ENCODE results near the gene MARK2. TPM values are rescaled to one million over a fixed set of nuclear protein-coding genes. Genes with fewer than 3 reads are reported as not detected.

Gene MARK2
- total RNA-seq, 1 experiment from 2014 or later = 39.8 TPM

GRCh38 chr11:63850920-63851319 lies 12.0 kb downstream of the MARK2 start:
- Histone ChIP-seq H3K36me3 (ENCODE audit: control insufficient read depth in 1 of 2, insufficient read depth in 2 of 2, low read length in 2 of 2) (no peaks in the 10 kb centered on the region; a peak in 1 of 4 replicates), H2AFZ (ENCODE audit: low read depth, low read length, poor library complexity, severe bottlenecking) (no peak overlapping the region), H3K4me2 (ENCODE audit: low read length) (no peak overlapping the region), H3K4me3 (replicated peaks in 1 of 2; ENCODE audit: low read depth in 1 of 2, low read length in 2 of 2) (no peak overlapping the region), H3K9ac (ENCODE audit: low read length) (no peak overlapping the region), H3K9me3 (ENCODE audit: control insufficient read depth in 1 of 2, insufficient read depth in 1 of 2, low read depth in 1 of 2, low read length in 2 of 2) (no peaks in the 10 kb centered on the region), H3K27me3 (ENCODE audit: insufficient read depth, low read length) (no peaks in the 10 kb centered on the region), H3K27ac (ENCODE audit: low read depth, low read length) (no peak overlapping the region), H3K79me2 (ENCODE audit: insufficient read depth, low read length) (peaks cover 91% of the 10 kb centered on the region), H3K4me1 (ENCODE audit: control insufficient read depth in 1 of 2, insufficient read depth in 2 of 2, low read length in 2 of 2) (peaks cover 16 to 22% of the 10 kb centered on the region in 2 experiments), H3K9me2 (ENCODE audit: insufficient read depth) (no peaks in the 10 kb centered on the region), H4K20me1 (ENCODE audit: insufficient read depth) (peaks cover 6% of the 10 kb centered on the region; the same call in 1 of the 2 replicates)
- DNase-seq (ENCODE audit: low read depth, low spot score) = no peak
- no peak for ATAC-seq
- intact Hi-C loops (cut with micrococcal nuclease) = no loop called here
- no TSS peak for BruUV-seq (replicated peaks)
- RAD21 ChIA-PET (ENCODE audit: low non-redundant PET in 1 of 2, low total read pairs in 2 of 2, uncharacterized antibody in 2 of 2, unreplicated experiment in 2 of 2) = interaction anchor here in 1 of 2 experiments (0.6 kb wide), 1 partner anchor 66 kb away, joined by 3 read pairs; the partner anchor contains the start of gene RCOR2
- POLR2A ChIA-PET = no interaction called here
- TF ChIP-seq SIN3A (IDR thresholded peaks at IDR 0.05; ENCODE audit: low read depth) (no peak), ZNF274 (IDR thresholded peaks at IDR 0.05; ENCODE audit: low read depth, low read length) (no peak), FOSL1 (IDR thresholded peaks at IDR 0.05; ENCODE audit: low read depth) (no peak), EGR1 (IDR thresholded peaks at IDR 0.05; ENCODE audit: low read depth) (no peak), YY1 (IDR thresholded peaks at IDR 0.05; ENCODE audit: extremely low read depth, insufficient replicate concordance, low read depth, low read length) (no peak), SRF (IDR thresholded peaks at IDR 0.05; ENCODE audit: low read depth) (no peak), MAX (IDR thresholded peaks at IDR 0.05) (no peak), ELF1 (IDR thresholded peaks at IDR 0.05; ENCODE audit: borderline replicate concordance, low read depth) (no peak), CEBPB (IDR thresholded peaks at IDR 0.05; ENCODE audit: low read depth) (no peak), CTCF (IDR thresholded peaks at IDR 0.05 in 2 of 3, conservative IDR thresholded peaks at IDR 0.05 in 1 of 3; ENCODE audit: borderline replicate concordance in 1 of 3, insufficient read depth in 1 of 3, low read depth in 2 of 3, low read length in 2 of 3) (no peak), POLR2AphosphoS5 (IDR thresholded peaks at IDR 0.05; ENCODE audit: low read depth, low read length) (no peak), EZH2phosphoT487 (IDR thresholded peaks at IDR 0.05; ENCODE audit: borderline replicate concordance) (no peak), REST (IDR thresholded peaks at IDR 0.05; ENCODE audit: low read depth) (no peak), ATF3 (IDR thresholded peaks at IDR 0.05) (no peak), ZFX (IDR thresholded peaks at IDR 0.05) (no peak), RAD21 (IDR thresholded peaks at IDR 0.05; ENCODE audit: low read depth) (no peak), TCF7L2 (IDR thresholded peaks at IDR 0.05; ENCODE audit: borderline replicate concordance, extremely low read depth, insufficient read depth, insufficient read length) (no peak), JUND (IDR thresholded peaks at IDR 0.05) (no peak), ZBTB33 (IDR thresholded peaks at IDR 0.05; ENCODE audit: extremely low read depth, insufficient replicate concordance, low read length) (no peak), EZH2 (IDR thresholded peaks at IDR 0.05) (no peak)
- CTCF ChIA-PET = no interaction called here
